ENCODE measurements around the gene ABHD6.

DNA sequence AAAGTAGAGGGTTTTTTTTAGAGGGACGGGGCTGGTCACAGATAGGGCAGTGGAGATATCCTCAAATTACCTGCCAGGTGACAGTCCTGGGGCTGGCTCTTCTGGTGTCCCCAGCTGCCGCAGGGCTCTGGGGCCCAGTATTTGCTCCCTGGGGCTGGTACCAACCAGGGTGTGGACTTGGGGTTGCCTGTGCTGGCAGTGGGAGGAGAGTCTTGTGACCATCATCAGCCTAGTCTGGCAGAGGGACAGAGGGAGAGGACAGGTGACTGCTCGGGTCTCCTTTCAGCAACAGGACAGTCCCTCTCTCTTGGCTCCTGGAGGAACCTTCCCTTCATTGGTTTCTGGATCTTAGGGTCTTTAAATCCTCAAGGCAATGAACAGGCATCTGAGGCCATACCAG is 60.6 kb downstream of the ABHD6 start:
- TF ChIP-seq, protein P1, sequence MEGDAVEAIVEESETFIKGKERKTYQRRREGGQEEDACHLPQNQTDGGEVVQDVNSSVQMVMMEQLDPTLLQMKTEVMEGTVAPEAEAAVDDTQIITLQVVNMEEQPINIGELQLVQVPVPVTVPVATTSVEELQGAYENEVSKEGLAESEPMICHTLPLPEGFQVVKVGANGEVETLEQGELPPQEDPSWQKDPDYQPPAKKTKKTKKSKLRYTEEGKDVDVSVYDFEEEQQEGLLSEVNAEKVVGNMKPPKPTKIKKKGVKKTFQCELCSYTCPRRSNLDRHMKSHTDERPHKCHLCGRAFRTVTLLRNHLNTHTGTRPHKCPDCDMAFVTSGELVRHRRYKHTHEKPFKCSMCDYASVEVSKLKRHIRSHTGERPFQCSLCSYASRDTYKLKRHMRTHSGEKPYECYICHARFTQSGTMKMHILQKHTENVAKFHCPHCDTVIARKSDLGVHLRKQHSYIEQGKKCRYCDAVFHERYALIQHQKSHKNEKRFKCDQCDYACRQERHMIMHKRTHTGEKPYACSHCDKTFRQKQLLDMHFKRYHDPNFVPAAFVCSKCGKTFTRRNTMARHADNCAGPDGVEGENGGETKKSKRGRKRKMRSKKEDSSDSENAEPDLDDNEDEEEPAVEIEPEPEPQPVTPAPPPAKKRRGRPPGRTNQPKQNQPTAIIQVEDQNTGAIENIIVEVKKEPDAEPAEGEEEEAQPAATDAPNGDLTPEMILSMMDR (IDR thresholded peaks at IDR 0.05; ENCODE audit: insufficient read depth, low read length, poor library complexity, severe bottlenecking) = no peak
- TF ChIP-seq EZH2phosphoT487 (conservative IDR thresholded peaks at IDR 0.05; ENCODE audit: low read length) = no peak

Data from SU-DHL-6 (cell line).